ENCODE measurements around the gene DENND4A. TPM values are rescaled to one million over a fixed set of nuclear protein-coding genes. Genes with fewer than 3 reads are reported as not detected.

The DENND4A gene
- total and polyA plus RNA-seq, 10 of the 15 experiments (the other 5 are each of a cell fraction or from before 2014, with no cell fraction given): 14.2 to 81.8 (median 34.1) TPM

- TF ChIP-seq ZBTB4 (CRISPR knock-in tag; IDR thresholded peaks at IDR 0.05) (no peak), CEBPZ (IDR thresholded peaks at IDR 0.05; ENCODE audit: low read depth, low read length) (no peak), BCL11A (IDR thresholded peaks at IDR 0.05; ENCODE audit: low read depth, low read length) (no peak), SUPT20H (IDR thresholded peaks at IDR 0.05; ENCODE audit: borderline replicate concordance, control insufficient read depth, low read depth, low read length) (no peak), MYB (IDR thresholded peaks at IDR 0.05; ENCODE audit: borderline replicate concordance, low read depth, low read length) (no peak)
Observed at GRCh38 chr15:65790694-65791334, 1.3 kb downstream of the DENND4A start (continued).

Data from GM12878 (cell line).